Suprapubic skin (tissue), 4 donors: ENCODE data around the gene AOC3. TPM values are rescaled to one million over a fixed set of nuclear protein-coding genes. Genes with fewer than 3 reads are reported as not detected.
"Not testable (repeated sequence)": the region's sequence is repeated elsewhere in the genome, so short reads cannot be mapped to it uniquely, and the experiment has no call there.

Experiments used
- DNase-seq, 2 donors: peaks; one replicate each; pipeline ENCODE4 v3.0.0-alpha.2; 2019; ENCODE audit warnings: low spot score in 2 of 2
- H3K27ac ChIP-seq: fragments of 200-600 bp; sonication (generic); one replicate; pipeline ENCODE4 v1.5.1; 2019
- H3K27me3 ChIP-seq: fragments of 200-600 bp; sonication (generic); one replicate; pipeline ENCODE4 v1.5.1; 2019
- H3K36me3 ChIP-seq: fragments of 200-600 bp; sonication (generic); one replicate; pipeline ENCODE4 v1.5.1; 2019
- H3K4me1 ChIP-seq: fragments of 200-600 bp; sonication (generic); one replicate; pipeline ENCODE4 v1.5.1; 2019
- H3K4me3 ChIP-seq: fragments of 200-600 bp; sonication (generic); one replicate; pipeline ENCODE4 v1.5.1; 2019; ENCODE audit warnings: mild to moderate bottlenecking
- H3K9me3 ChIP-seq: fragments of 200-600 bp; sonication (generic); one replicate; pipeline ENCODE4 v1.5.1; 2019
- EP300 ChIP-seq: sonication (generic); formaldehyde crosslinking; IDR thresholded peaks from one replicate; pipeline ENCODE4 v1.6.1; 2017; ENCODE audit warnings: antibody characterized with exemption
- POLR2A ChIP-seq, 2 donors: fragments of 450-650 bp; IDR thresholded peaks; one replicate each; pipeline ENCODE4 v1.6.1; 2017; ENCODE audit warnings: antibody characterized with exemption in 2 of 2, mild to moderate bottlenecking in 2 of 2, moderate library complexity in 2 of 2
- POLR2AphosphoS5 ChIP-seq, 3 donors: sonication (generic); formaldehyde crosslinking; IDR thresholded peaks; one replicate each; pipeline ENCODE4 v1.6.1; 2017; ENCODE audit warnings: antibody characterized with exemption in 3 of 3
- WGBS: methylation state at CpG from one replicate; pipeline ENCODE4 v1.1.5; 2018; 5-methylcytosine and 5-hydroxymethylcytosine counted together
- total RNA-seq, 4 donors: library from RNA; depleted of rRNA; stranded (reverse); fragments of >200 nt; gene quantifications; one replicate each; pipeline ENCODE4 v1.1.0, GENCODE V29; 2016
- TF ChIP-seq, protein P1 (sequence below), 2 donors: fragments of 200-600 bp in 1 of 2; fragments of 450-650 bp in 1 of 2; sonication (generic) in 1 of 2; IDR thresholded peaks; one replicate each; pipeline ENCODE4 v1.5.1; 2016 to 2019; ENCODE audit warnings: antibody characterized with exemption in 2 of 2, mild to moderate bottlenecking in 1 of 2, moderate library complexity in 1 of 2

The AOC3 gene
- total RNA-seq, 4 donors from 2014 or later: 7.6 to 12.7 (median 11.0) TPM

DNA sequence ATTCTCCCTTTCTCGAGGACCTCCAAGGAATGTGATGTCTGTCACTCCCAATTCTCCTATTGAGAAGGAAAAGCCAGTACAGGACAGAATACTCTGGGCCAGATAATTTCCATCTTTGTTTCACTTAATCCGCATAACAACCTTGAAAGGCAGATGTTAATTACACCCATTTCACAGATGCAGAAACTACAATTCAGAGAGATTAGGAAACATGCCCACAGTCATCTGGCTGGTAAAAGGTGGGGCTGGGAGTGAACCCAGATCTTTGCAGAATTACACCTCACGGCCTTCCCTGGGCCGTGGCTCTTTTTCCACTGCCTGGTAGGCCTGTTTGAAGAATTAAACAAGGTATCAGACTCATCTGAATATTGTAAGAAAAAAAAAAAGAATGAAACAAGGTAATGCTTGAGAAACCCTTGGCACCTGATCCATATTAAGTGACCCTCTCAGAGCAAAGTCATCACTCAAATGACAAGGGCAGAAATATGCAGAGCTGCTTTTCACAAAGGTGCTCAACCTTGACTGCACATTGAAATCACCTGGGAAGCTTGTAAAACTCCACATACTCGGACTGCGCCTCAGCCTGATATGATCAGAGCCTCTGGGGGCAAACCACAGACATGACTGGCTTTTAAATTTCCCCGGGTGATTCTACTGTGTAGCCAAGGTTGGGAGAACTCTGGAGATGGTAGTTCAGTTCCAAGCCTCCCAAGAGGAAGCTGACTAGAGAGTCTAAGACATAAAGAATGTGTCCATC, 33.0 kb downstream of the AOC3 start:
- H3K4me1 ChIP-seq: peaks cover 3% of the 10 kb centered on the region
- H3K9me3 ChIP-seq: no peaks in the 10 kb centered on the region
- peaks cover 4% of the 10 kb centered on the region for H3K27me3 ChIP-seq
- whole genome bisulfite sequencing: 77% methylated on average over 7 of the region's 7 CpGs
- DNase-seq: no peak
- no peak overlapping the region for H3K4me3 ChIP-seq
- TF ChIP-seq EP300: no peak
- TF ChIP-seq, protein P1, sequence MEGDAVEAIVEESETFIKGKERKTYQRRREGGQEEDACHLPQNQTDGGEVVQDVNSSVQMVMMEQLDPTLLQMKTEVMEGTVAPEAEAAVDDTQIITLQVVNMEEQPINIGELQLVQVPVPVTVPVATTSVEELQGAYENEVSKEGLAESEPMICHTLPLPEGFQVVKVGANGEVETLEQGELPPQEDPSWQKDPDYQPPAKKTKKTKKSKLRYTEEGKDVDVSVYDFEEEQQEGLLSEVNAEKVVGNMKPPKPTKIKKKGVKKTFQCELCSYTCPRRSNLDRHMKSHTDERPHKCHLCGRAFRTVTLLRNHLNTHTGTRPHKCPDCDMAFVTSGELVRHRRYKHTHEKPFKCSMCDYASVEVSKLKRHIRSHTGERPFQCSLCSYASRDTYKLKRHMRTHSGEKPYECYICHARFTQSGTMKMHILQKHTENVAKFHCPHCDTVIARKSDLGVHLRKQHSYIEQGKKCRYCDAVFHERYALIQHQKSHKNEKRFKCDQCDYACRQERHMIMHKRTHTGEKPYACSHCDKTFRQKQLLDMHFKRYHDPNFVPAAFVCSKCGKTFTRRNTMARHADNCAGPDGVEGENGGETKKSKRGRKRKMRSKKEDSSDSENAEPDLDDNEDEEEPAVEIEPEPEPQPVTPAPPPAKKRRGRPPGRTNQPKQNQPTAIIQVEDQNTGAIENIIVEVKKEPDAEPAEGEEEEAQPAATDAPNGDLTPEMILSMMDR (IDR thresholded peaks at IDR 0.05): no peak
- TF ChIP-seq POLR2AphosphoS5 (IDR thresholded peaks at IDR 0.05): no peak
- TF ChIP-seq POLR2A (IDR thresholded peaks at IDR 0.05): no peak
- H3K27ac ChIP-seq: no peak overlapping the region
- H3K36me3 ChIP-seq: no peaks in the 10 kb centered on the region

DNA sequence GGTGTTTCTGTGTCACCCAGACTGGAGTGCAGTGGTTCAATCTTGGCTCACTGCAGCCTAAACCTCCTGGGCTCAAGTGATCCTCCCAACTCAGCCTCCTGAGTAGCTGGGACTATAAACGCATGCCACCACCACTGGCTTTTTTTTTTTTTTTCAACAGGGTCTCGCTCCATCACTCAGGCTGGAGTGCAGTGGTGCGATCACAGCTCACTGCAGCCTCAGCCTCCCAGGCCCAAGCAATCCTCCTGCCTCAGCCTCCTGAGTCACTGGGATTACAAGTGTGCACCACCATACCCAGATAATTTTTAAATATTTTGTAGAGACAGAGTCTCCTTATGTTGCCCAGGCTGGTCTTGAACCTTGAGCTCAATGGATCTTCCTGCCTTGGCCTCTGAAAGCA, 34.8 kb downstream of the AOC3 start:
- WGBS: 100% methylated on average over 3 of the region's 3 CpGs
- not testable (repeated sequence) for H3K9me3 ChIP-seq, DNase-seq, H3K27me3 ChIP-seq, H3K4me3 ChIP-seq, H3K27ac ChIP-seq, H3K36me3 ChIP-seq, H3K4me1 ChIP-seq

DNA sequence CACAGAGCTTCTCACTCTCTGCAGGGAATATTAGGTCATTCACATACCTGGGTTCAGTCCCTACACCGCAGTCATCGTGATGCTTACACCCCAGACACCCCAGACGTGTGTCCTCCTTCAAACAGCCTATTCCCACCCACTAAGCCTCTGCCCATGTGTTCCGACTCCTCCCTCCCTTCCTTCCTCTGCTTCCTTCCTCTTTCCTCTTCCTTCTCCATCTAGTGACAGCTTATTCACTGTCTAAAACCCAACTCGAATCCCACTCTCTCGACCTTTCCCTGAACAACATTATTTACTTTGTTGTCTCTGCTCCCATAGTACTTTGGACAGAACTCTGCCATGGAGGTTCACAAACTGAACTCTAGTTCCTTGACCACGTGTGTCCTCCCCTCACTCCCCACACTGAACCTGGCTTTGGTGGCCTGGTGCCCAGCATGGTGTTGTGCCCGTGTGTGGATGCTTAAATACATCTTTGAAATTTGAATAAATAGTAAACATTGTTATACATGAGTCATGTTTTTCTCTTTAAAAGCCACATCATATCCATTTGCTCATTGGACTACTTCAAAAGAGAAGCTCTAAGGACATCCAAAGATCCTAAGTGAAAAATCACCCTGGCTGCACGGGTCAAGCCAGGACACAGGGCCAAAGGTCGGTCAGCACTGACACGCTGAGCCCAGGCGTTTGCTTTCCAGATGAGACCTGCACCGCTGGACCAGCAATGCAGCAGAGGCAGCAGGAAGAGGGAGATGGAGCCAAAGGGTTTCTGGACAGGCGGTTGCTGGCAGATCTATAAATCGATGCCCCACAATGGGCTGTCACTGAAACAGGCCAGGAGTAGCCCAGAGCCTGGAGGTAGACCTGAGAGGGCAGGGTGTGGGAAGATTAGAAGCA, 35.5 kb downstream of the AOC3 start:
- no peak overlapping the region for H3K27ac ChIP-seq
- H3K4me1 ChIP-seq: peaks cover 3% of the 10 kb centered on the region
- DNase-seq: no peak
- no peak overlapping the region for H3K4me3 ChIP-seq
- no peaks in the 10 kb centered on the region for H3K27me3 ChIP-seq
- no peaks in the 10 kb centered on the region for H3K9me3 ChIP-seq
- no peaks in the 10 kb centered on the region for H3K36me3 ChIP-seq
- 52% methylated on average over 15 of the region's 15 CpGs for WGBS
- no peak for TF ChIP-seq EP300
- no peak for TF ChIP-seq POLR2AphosphoS5 (IDR thresholded peaks at IDR 0.05)
- no peak for TF ChIP-seq POLR2A (IDR thresholded peaks at IDR 0.05)
- TF ChIP-seq, protein P1 (IDR thresholded peaks at IDR 0.05): no peak

DNA sequence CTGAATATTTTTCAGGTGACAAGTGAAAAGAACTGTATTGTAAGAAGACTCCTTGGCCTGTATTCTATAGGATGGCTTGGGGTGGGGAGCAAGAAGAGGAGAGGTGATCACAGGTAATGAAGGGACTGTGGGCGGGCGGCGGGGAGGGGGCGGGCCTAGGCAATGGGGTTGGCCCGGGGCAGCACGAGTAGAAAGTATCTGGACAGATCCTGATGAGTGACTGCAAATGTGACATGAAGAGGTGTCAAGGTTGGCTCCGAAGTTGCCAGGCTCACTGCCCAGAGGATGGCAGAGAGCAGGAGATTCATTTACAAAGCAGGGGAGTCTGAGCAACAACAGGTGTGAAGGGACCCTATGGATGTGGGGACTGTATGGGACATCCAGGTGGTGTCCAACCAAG, 38.8 kb downstream of the AOC3 start:
- TF ChIP-seq EP300 (no peak), POLR2A (IDR thresholded peaks at IDR 0.05) (no peak)
- TF ChIP-seq, protein P1 (IDR thresholded peaks at IDR 0.05): no peak
- Histone ChIP-seq H3K4me1 (peaks cover 10% of the 10 kb centered on the region), H3K27me3 (no peaks in the 10 kb centered on the region), H3K4me3 (no peak overlapping the region), H3K27ac (no peak overlapping the region), H3K36me3 (no peaks in the 10 kb centered on the region), H3K9me3 (no peaks in the 10 kb centered on the region)
- no peak for DNase-seq
- 86% methylated on average over 7 of the region's 7 CpGs for WGBS

DNA sequence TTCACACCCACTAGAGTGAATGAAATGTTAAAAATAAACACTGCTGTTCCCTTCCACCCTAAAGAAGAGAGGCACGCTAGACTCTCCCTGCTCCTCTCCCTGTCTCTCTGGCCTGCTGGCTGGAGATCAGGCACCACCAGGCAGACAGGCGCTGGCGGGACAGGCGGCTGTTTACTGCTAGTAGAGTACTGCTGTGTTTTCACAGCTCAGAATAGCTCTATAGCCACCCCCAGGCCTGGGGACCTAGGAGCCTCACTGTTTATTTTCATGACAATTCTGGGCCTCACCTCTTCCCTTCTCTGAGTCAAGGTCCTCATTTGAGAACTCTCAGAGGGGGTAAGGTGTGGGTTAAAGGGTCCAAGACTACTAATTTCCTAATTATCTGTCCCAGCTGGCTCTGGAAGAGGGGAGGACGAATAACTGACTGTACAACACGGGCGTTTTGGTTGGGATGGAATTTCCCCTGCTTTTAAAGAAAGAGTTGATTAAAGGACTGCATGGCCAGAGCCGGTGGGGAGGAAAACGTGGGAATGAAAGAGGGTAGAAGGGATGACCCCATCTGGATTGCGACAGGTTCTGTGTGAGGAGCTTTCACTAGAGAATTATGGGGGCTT, 40.6 kb downstream of the AOC3 start:
- DNase-seq: no peak
- Histone ChIP-seq H3K27me3 (no peaks in the 10 kb centered on the region), H3K9me3 (no peaks in the 10 kb centered on the region), H3K4me1 (peaks cover 16% of the 10 kb centered on the region), H3K27ac (peak overlapping the region; percentile 15), H3K4me3 (no peak overlapping the region), H3K36me3 (no peaks in the 10 kb centered on the region)
- WGBS: 51% methylated on average over 10 of the region's 10 CpGs
- TF ChIP-seq EP300: no peak
- TF ChIP-seq, protein P1 (IDR thresholded peaks at IDR 0.05): no peak
- TF ChIP-seq POLR2AphosphoS5 (IDR thresholded peaks at IDR 0.05): no peak
- TF ChIP-seq POLR2A (IDR thresholded peaks at IDR 0.05): no peak
